Retinal pigment epithelial cell (primary cell): ENCODE data around the gene TNS1.
A peak's percentile ranks its signal among the peaks of the same experiment; 100 is the strongest.

Source experiments
- DNase-seq: peaks from one replicate; pipeline ENCODE4 v3.0.0-alpha.2; 2010; ENCODE audit warnings: low read depth
- H3K4me3 ChIP-seq: 2 replicates; pipeline ENCODE4 v1.5.1; 2011; ENCODE audit warnings: mild to moderate bottlenecking, low read length, control low read depth, moderate library complexity
- TF ChIP-seq, protein P1 (sequence below): conservative IDR thresholded peaks from 2 replicates; pipeline ENCODE4 v1.5.1; 2011; ENCODE audit warnings: low read depth, low read length, control low read depth, inconsistent platforms

The TNS1 gene

GRCh38 chr2:217822296-217823252 is 180.2 kb downstream of the TNS1 start:
- TF ChIP-seq, protein P1, sequence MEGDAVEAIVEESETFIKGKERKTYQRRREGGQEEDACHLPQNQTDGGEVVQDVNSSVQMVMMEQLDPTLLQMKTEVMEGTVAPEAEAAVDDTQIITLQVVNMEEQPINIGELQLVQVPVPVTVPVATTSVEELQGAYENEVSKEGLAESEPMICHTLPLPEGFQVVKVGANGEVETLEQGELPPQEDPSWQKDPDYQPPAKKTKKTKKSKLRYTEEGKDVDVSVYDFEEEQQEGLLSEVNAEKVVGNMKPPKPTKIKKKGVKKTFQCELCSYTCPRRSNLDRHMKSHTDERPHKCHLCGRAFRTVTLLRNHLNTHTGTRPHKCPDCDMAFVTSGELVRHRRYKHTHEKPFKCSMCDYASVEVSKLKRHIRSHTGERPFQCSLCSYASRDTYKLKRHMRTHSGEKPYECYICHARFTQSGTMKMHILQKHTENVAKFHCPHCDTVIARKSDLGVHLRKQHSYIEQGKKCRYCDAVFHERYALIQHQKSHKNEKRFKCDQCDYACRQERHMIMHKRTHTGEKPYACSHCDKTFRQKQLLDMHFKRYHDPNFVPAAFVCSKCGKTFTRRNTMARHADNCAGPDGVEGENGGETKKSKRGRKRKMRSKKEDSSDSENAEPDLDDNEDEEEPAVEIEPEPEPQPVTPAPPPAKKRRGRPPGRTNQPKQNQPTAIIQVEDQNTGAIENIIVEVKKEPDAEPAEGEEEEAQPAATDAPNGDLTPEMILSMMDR, result peak; percentile 35
- DNase-seq, result peak; percentile 86
- H3K4me3 ChIP-seq, result no peak overlapping the region

DNA sequence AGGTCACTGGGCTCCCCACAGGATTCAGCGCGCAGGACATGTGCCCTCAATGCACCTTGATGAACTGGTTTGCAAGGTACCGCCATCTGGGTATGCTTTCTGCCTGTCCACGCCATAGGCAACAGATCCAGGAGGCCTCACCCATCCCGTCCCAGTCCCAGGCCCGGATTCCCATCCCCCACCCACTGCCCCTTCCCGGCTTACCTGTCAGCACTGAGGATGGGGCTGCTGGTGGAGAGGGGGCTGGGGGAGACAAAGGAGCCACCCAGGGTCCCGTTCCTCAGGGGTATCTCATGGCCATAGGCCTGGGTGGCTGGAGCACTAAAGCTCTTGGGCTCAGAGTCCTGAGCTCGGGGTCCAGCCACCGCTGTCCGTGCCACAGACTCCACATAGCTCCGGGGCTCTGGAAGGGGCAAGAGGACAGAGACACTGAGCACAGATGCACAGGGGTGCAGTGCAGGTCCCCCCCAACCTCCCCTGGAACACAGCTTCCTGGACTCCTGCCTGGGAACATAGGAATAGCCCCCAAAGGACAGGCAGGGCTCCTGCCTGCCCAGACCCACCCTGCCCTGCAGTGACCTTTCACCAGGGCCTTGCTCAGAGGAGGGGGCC is 181.2 kb downstream of the TNS1 start:
- H3K4me3 ChIP-seq, result no peak overlapping the region
- DNase-seq, result no peak
- TF ChIP-seq, protein P1, result no peak

DNA sequence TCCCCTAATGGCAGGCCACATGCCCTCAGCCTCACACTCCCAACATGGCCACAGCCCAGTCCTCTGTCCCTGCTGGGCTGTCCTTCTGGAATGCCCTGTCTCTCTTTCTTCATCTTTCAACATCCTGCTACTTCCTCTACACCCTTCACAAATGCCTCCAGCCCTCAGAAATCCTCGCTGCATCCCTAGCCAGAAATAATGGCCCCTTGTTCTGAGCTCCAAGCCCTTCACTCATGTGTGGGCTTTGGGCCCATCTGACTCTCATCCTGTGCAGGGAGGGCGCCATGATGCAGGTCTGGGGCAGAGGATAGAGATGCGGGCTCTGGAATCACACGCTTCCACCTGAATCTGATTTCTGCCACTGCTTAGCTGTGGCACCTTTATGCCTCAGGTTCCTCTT is 181.9 kb downstream of the TNS1 start:
- no peak overlapping the region for H3K4me3 ChIP-seq
- TF ChIP-seq, protein P1, result no peak
- no peak for DNase-seq

GRCh38 chr2:217820091-217820819 is 182.5 kb downstream of the TNS1 start:
- no peak for DNase-seq
- TF ChIP-seq, protein P1, result no peak
- H3K4me3 ChIP-seq, result no peak overlapping the region

DNA sequence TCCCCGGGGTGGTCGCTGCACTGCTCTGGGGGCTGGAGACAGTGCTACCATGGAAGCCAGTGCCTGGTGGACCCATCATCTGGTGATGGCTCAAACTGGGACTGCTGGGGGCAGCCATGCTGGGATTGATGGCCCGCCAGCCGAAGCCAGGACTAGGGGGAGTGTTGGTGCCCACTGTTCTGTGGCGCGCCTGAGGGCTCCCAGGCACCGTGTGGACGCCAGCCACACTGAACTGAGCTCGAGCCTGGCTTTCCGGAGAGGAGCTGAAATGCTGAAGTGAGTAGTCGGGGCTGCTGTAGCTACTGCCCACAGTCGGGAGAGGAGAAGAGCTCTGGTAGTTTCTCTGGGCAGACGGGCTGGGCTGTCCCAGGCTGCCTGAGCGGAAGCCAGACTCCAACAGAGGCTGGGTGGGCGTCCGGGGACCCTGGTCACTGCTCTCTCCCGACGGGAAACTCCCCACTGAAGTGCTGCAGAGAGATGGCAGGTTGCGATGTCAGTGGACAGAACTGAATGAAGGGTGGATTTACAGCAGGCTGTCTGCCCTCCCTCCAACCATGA is 184.4 kb downstream of the TNS1 start:
- DNase-seq, result no peak
- H3K4me3 ChIP-seq, result no peak overlapping the region
- TF ChIP-seq, protein P1, result no peak

DNA sequence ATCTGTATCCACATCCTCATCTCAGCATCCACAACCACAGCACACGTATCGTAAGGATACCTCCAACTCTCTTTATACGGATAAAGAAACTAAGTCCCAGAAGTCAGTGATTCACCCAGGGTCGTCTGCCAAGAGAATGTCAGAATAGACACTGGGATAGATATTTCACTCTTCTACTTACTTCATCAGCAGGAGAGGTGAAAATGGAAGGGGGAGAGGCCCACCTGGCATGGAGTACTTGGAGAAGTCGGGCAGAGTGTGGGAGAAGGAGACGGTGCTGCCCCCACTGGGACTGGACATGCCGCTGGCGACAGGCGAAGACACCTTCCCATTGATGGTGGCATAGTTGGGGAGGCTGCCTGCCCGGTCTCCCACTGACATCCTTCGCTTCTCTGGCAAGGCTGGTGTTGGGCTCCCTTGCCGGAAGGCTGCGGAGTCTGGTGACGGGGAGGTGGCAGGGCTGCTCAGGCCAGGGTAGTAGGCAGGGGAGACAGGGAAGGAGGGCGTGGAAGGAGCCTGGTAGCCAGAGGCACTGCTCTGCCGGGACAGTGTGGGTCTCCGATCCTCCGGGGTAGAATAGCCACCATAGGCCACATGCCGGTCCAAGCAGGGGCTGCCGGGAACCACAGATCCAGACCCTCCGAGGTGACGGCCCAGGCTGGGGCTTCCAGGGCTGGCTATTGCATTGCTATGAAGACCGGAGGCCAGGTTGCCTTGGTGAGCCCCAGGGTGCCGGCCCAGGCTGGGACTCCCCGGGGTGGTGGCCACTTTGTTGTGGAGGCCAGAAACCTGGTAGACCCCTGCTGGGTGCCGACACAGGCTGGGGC is 185.1 kb downstream of the TNS1 start:
- DNase-seq, result no peak
- H3K4me3 ChIP-seq, result no peak overlapping the region
- TF ChIP-seq, protein P1, result no peak
